Measurements from ENCODE around the gene MOB3C.

The MOB3C gene

GRCh38 chr1:46603858-46604549, 12.6 kb downstream of the MOB3C start, which contains the start of gene MKNK1:
MKNK1 (minus strand) TSS chr1:46604268; CDS start chr1:46583327, 20,941 bp downstream.
- peak; percentile 99 for DNase-seq

DNA sequence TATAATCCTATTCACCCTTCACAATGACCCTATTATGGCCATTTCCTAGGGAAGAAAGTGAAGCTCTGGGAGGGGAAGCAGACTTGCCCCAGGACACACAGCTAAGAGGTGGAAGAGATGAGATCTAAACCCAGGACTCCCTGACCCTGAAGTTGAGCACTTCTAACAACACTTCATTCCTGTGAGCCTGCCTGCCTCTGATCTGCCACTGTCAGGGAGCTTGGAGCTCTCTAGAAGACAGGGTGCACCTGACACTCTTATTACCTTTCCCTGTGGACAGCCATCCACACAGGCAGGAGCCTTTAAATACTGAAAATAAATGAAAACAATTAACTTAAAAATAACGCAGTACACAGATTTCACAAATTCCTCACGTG, 13.1 kb downstream of the MOB3C start:
- no peak for DNase-seq

DNA sequence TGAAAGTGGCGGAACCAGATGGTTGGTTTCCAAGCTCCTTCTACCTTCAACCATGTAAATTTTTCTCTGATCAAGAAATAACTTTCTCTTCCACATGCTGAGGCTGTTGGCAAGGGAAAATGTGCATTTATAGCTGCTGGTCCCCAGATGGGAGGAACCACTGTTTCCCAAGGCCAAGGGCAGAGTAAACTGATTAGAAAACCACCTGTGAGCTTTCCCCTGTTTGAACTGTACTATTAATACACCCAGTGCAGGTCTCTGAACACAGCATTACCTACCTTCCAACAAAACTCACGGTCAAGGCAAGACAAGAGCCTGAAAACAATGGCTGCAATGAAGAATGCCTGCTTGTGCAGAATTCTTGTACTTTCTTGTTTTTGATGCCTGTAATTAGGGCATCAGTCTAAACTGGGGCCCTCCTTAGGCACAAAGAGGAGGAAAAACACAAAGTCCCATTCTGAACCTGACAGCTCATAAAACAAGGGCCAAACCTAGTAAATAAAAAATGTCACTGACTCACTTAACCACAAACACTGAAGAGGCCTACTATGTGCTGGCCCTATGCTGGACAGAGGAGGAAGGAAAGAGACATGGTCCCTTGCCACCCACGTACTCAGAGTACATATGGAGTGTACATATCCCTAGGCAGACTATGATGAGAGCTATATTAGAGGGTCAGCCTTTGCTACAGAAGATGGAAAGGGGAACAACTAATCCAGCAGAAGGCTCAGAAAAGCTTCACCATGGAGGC, 15.2 kb downstream of the MOB3C start:
- no peak for DNase-seq

DNA sequence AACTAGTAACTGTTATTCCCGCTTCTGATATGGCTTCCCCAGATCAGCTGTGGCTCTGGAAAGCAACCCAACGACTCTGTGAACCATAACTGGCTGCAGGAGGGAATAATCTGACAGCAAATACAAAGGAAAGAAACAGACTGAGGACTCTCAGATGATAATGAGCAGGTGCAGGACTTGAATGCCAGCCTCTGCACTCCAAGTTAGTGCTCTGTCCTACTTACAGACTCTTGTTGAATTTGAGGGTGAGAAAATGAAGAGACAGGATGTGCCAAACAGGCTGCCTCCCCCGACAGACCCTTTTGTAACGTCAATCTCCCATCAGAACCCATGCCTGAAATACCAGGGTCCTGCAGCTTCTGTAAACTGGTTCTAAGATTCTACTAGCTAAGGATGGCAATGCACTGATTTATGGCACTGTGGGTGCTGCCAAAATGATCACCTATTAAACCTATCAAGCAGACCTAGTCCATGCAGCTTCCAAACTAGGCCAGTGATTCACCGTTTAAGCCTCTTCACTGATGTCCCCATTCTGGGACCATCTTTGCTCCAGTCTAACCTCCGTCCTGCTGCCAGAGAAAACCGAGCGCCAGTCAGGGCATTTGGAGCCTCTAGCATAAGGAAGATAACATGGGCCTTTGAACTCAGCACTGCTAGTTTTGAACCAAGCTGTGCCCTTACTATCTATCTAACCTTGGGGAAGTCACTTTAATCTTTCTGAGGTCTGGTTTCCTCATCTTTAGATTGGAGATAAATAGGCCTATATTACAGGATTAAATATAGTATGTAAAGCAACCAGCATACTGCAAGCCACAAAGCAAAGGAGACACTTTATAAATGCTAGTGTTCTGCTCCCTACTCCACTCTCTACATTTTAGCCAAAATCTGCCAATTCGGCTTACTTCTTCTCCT, 17.3 kb downstream of the MOB3C start:
- no peak for DNase-seq

GRCh38 chr1:46596846-46597245, 19.8 kb downstream of the MOB3C start:
- DNase-seq: no peak

DNA sequence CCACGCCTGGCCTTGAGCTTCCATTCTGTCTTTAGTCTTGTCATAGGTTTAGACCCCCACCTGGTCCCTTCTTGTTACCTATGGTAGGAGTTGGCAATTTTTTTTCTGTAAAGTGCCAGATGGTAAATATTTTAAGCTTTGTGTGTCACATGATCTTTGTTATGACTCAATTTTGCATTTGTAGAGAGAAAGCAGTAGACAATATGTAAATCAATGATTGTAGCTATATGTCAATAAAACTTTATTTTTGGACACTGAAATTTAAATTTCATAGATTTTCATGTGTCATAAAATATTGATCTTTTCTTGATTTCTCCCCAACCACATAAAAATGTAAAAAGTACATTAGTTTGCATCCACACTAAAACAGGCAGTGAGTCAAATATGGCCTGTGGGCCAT, 20.6 kb downstream of the MOB3C start:
- no peak for DNase-seq

GRCh38 chr1:46595127-46595526, 21.5 kb downstream of the MOB3C start:
- peak; percentile 31 for DNase-seq

DNA sequence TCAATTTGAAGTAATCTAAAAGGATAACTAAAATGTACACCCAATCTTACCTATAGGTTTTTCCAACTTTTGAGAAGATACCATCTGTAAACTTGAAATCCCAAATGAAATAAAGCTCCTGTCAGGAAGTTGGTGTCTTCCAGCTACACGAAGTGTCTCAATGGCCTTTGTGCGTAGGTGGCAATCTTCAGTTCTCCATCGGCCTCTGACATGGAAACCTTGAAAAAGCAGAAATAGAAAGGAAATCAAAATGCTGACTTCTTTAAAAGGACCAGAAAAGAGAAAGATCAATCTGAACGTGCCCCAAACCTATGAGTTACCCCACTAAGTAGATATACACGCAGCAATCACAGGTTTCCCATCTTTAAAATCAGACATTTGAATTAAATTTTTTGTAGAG, 22.5 kb downstream of the MOB3C start:
- no peak for DNase-seq

DNA sequence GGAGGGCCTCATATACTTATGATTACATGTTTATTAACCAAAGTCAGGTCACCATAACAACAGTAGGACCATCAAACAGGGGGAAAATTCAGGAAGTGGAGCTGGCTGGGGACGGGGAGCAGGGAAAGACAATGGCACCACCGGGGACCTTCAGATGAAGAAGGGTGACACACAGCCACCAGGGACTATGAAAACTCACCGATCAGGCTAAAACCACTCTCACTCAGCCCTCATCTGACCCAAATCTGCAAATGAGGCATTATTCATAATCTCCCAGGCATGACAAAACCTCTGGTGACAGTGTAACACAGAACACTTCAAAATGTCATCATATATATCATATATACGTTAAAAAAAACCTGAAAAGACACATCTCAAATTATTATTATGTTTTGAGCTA, 23.8 kb downstream of the MOB3C start:
- DNase-seq: no peak

DNA sequence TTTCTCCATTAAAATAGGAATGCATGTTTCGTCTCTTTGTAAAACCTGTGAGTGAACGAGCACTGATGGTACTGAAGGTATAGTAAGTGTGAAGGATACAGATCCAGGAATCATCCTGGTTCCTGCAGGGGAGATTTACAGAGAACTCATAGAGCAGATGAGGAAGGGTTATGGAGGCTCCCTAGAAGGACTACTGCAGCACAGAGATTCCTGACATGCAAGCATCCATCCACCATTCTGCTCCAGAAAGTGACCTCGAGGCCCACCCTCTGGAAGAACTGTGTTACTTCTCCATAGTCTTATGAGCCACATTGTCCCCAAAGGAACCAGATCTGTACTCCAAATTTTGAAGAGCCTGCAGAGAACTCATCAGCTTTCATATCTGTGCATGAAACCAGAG, 27.1 kb downstream of the MOB3C start:
- DNase-seq: no peak

- DNase-seq: no peak
Measured at GRCh38 chr1:46587069-46587468, 29.5 kb downstream of the MOB3C start.

DNA sequence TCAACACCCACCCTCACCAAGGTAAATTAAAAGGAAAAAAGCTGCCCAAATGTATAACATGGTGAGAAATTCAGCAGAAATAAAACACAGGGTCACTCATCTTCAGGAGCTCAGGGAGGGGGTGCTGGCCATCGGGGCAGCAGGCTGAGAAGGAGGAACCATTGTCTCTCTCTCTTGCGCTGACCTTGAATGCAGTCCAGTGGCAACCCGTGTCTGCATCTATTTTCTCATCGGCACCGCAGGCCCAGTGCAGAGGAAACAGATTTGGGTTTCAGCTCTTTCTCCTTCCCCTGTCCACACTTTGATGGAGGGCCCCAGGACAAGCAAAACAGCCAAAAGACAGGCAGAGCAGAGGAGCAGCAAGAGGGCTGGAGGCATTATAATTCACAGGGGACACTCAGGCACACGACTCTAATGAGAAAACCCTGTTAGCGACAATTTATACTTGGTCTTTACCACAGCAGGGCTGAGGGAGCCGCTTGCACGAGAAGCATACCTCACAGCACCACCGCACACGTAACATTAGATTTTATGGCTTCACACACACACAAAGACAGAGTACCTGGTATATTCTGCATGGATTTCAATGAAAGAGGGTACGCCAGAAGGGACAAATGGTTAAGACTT, 31.2 kb downstream of the MOB3C start:
- DNase-seq: no peak

DNA sequence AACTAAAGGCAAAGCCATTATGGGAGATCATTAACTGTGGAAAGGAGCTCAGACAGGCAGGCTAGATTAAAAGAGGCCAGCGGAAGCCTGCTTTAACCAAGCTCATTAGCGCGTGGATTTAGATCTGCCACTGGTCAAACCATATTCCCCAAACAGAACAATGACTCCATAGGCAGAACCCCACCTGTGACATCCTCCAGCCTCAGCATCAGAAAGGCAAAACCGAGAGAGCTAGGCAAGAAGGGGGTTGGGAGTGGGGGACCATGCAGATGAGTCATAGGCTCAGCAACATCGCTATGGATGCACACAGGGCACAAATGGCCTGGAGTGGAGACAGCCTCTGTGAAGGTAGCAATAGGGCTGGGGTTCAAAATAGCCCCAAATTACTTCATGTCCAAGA, 33.1 kb downstream of the MOB3C start:
- DNase-seq: no peak

- DNase-seq: no peak
Measured at GRCh38 chr1:46582972-46583371, 33.6 kb downstream of the MOB3C start.

DNA sequence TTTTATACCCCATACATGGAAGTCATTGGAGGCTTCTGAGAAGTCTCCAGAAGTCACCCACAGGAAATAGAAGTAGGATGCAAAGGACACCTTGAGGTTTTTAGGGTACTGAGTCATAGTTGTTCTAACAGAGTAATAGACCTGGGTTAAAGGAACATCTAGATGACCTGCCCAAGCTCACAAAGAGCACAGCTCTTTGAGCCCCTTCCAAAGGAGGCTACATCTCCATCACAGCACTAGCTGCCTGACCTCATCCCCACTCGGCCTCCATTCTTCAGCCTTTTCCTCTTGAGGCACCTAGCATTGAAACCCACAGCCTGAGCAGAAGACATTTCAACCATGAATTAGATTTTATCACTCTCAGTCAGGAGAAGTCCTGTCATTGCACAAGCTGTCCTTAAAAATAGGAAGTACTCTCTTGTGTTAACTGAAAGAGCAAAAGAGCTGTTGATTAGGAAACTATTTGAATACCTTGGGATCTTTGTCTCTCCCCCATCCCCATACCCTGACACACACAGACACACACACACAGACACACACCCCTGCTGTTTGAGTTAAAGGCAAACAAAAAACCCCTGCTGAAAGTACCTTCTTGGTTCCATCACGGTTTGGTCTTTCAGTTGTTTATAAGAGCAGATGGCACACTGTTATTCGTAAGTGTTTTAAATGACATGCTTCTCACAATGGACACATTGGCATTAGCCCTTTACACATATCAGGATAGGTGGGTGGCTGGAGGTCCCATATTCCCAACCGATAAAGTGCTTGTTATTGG, 34.7 kb downstream of the MOB3C start:
- peak; percentile 7 for DNase-seq

DNA sequence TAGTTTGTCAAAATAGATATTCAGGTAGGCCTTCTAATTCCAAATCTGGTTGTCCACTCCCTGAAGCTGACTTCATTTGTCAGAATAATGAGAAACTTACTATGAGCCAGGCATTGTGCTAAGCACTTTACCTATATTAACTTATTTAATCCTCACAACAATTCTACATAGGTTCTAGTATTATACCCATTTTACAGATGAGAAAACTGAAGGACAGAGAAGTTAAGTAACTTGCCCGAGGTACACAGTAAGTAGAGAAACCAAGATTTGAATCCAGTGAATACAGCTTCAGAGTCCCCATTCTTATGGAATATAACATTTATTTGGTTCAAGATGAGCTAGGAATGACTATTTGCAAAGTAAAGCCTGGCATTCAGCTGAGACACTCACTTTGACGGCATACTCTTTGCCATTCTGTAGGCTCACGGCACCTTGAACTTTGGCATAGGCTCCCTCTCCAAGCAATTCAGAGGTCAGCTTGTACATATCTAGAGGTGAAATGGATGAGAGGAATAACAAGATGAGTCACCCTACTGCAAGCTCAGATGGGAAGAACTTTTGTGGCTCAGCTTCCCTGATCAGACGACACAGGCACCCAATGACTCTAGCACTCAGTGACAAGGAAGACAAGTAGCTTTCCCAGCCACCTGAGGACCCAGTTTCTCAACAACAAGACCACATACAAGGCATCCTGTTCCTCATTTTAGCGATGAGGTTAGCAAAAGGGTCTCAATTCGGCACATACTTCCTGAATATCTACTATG, 36.3 kb downstream of the MOB3C start:
- no peak for DNase-seq

DNA sequence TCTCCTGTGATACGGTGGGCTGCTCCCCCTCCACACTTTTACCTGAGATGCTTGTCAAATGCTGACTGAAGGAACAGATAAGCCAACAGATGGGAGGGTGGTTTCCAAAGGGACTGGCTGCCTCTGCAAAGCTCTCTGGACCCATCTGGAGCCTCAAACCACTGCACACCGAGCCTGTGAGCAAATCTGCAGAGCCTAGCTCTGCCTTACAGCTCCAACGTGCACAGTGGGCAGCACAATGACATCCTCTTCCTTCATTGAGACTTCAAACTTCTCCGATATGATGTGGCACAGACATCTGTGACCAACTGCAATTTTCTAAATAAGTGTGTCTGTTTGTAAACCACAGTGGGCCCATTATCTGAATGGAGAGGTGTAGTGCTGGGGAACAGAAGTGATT, 38.9 kb downstream of the MOB3C start:
- DNase-seq: no peak

DNA sequence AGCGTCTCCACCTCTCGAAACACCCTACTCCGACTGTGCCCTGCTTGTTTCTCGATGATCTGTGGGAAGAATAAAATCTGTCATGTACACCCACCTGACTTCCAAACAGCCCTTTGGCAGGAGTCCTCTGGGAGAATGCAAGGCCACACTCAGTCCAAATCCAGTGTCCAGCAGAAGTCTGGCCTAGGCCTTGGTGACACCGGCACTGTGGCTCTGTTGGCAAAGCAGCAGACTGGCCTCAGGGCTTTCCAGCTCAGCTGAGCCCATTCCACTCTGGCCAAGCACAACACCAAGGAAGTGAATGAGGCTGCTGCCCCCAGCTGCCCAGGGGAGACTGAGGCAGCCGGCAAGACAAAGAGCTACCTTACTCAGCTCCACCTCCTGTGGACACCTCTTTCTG, 40.0 kb downstream of the MOB3C start:
- DNase-seq: no peak

- DNase-seq: no peak
Measured at GRCh38 chr1:46575778-46576177, 40.8 kb downstream of the MOB3C start.

DNA sequence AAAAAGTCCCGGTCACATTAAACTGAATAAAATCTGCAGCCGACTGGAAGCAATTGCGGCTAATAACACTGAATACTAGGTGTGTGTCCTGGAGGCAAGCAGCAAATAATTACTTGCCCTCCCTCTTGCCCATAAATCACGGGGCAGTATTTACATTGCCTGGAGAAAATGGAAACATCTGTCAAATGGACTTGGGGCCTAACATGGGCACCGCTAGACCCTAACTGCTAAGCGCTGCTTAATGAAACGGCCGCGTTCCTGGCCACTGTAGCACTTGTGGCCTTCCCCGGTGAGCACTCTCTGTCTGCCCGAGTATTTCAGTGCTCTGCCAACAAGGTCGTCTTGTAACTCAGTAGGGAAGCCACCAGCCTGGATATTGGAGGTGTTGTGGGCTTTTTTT, 41.3 kb downstream of the MOB3C start:
- no peak for DNase-seq

- no peak for DNase-seq
Measured at GRCh38 chr1:46571691-46572225, 44.9 kb downstream of the MOB3C start.
